Ramos (cell line): ENCODE data around the gene SNRK.

Source experiments
- in situ Hi-C: fragments of 300-500 bp; cut with MboI; formaldehyde crosslinking; loops from one replicate; pipeline ENCODE4 v1.14.3; 2022; ENCODE audit warnings: low sequenced_read_pairs; ENCODE audit not compliant: unreplicated experiment

SNRK gene

GRCh38 chr3:43266995-43267394 lies 19.3 kb upstream of the SNRK start:
- in situ Hi-C loops: no loop called here

GRCh38 chr3:43268636-43269035 lies 17.7 kb upstream of the SNRK start:
- in situ Hi-C loops: no loop called here

DNA sequence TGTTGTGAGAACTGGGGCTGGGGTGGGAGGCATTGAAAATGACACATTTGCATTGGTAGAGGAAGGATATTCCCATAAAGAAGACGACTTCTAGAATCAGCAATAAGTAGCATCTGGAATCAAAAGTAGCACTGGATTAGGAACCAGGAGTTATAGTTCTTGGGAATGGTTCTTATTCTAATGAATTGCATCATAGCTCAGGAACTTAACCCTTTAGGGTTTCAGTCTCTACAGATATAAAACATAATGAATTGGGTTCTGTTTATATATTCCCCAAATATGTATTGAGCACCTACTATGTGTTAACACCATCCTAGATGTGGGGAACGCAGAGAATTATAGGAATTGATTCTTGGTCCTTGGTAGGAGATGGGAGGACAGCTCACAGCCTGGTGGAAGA lies 16.3 kb upstream of the SNRK start:
- in situ Hi-C loops: no loop called here

DNA sequence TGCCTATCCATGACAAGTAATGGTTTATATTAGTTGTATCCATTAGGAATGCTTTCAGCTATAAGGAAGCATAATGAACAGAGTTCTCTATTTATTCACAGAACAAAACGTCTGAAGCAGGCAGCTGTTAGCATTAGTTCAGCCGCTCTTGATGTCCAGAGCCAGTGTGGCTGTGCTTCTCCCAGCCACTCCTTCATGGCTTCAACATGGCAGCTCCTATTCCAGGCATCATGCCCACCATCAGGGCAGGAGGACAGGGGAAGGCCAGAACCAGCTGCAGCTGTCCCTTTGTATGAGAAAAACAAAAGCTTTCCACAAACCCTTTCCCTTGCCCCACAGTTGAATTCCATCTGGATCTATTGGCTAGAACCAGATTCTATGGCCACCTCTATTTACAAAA lies 12.9 kb upstream of the SNRK start:
- in situ Hi-C loops: no loop called here

GRCh38 chr3:43279082-43279481 lies 7.3 kb upstream of the SNRK start:
- in situ Hi-C loops: no loop called here

- in situ Hi-C loops: no loop called here
Measured at GRCh38 chr3:43279532-43279931, 6.8 kb upstream of the SNRK start.

- in situ Hi-C loops: no loop called here
Measured at GRCh38 chr3:43281020-43281419, 5.3 kb upstream of the SNRK start.

DNA sequence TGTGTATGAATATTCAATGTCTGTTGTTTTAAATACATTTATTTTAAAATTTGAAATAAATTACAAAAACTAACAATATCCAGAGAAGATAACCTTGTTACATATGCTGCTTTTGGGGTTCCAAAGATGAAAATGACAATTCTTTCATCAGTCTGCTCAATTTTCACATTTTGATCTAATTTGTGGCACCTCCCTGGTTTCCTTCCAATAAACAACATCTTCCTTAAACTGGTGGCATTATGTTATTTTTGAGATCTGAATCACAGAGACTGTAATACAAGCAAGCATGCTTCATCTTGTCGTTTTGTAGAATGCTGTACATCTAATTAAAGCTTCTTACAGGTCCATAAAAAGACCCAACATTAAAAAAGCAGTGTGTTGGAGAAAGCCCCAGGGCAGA lies 2.2 kb upstream of the SNRK start:
- in situ Hi-C loops: no loop called here

- in situ Hi-C loops: no loop called here
Measured at GRCh38 chr3:43285644-43286043, 696 bp upstream of the SNRK start.

GRCh38 chr3:43286841-43287499 lies 630 bp downstream of the SNRK start:
- in situ Hi-C loops: no loop called here

- in situ Hi-C loops: no loop called here
Measured at GRCh38 chr3:43287500-43287873, 1.1 kb downstream of the SNRK start.

GRCh38 chr3:43288366-43288765 lies 2.0 kb downstream of the SNRK start:
- in situ Hi-C loops: no loop called here

- in situ Hi-C loops: no loop called here
Measured at GRCh38 chr3:43288850-43289249, 2.5 kb downstream of the SNRK start.

DNA sequence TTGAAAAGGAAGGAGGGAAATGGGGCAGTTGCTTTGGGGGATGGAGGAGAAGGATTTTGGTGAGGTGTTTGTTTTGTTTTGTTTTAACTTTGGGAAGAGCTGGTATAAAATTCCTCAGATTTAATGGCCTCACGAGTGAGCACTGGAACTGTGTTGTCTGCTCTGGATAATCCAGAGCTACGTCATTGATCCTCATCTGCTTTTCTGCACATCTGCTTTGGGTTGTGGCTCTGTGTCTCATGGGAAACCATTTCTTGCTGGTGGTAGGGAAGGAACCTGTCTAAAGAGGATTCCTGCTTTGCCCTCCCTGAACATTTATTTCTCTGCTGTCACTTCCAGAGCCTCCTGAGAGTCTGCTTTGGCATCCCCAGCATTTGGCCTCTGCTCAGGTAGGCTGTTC lies 3.1 kb downstream of the SNRK start:
- in situ Hi-C loops: no loop called here

GRCh38 chr3:43289841-43290470 lies 3.6 kb downstream of the SNRK start:
- in situ Hi-C loops: no loop called here

GRCh38 chr3:43290956-43291355 lies 4.6 kb downstream of the SNRK start:
- in situ Hi-C loops: no loop called here

DNA sequence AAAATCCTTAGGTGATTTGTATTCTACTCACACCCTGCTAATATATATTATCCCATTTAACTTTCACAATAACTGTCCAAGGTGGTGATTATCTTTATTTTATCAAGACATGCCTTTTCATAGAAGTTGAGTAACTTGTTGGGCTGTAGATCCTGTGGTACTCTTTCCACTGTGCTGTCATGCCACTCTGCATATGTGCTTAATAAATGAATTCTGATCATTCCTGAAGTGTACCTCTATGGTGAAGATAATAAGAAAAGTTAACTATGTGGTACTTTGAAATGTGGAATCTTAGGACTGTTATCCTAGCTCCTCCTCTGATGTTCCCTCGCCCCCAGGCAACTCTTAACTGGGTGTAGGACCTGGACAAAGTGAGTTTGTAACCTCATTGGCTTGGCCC lies 5.2 kb downstream of the SNRK start:
- in situ Hi-C loops: no loop called here

DNA sequence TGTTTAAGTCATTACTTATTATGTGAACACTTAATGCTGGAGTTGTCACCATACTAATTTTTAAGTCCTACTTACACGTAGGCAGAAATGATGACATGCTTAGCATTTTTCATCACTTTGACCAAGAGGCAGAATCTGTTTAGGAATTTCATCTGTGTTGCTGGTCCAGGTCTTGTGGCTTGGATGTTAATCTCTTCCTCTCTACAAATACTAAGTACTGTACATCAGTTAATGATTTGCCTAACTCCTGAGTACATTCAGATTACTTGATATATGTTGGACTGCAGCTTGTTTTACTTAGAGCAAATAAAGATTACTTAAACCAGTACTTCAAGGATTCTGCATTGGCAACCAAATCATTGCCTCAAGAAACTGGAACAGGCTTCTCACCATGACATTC lies 8.6 kb downstream of the SNRK start:
- in situ Hi-C loops: no loop called here

- in situ Hi-C loops: no loop called here
Measured at GRCh38 chr3:43296565-43296964, 10.2 kb downstream of the SNRK start.

DNA sequence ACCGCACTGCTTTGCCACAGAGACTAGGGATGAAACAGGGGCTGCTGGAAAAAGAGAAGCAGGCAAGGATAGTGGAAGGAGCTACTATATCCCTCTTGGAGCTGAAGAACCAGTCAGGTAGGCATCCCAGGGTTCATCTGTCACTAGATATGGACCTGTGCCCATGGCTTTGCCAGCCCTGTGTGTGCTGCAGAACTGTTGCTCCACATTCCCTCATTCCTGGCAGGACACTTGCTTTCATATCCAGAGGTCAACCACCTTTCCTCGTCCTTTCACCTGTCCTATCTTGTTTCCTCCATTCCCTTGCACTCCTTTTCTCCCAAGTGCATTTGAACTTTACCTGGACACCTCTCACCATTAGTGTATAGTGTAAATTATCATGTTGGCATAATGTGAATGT lies 12.0 kb downstream of the SNRK start:
- in situ Hi-C loops: no loop called here

DNA sequence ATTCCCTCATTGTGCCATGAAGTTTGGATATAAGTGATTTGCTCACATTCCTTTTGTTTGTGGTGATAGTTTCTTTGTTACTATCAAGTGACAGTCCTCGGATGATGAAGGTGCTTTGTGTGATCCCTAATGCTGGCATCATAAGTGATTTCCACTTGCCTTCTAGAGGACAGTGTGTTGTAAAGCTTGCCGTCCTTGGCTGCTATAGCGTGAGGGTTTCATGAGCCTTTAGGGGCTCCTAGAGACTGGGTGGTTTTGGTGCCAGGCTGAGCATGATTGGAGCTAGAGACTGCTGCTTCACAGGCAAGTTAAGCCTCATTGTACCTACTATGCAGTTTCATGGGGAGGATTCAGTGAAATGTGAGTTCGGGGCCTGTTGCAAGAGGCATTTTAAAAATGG lies 12.4 kb downstream of the SNRK start:
- in situ Hi-C loops: no loop called here

DNA sequence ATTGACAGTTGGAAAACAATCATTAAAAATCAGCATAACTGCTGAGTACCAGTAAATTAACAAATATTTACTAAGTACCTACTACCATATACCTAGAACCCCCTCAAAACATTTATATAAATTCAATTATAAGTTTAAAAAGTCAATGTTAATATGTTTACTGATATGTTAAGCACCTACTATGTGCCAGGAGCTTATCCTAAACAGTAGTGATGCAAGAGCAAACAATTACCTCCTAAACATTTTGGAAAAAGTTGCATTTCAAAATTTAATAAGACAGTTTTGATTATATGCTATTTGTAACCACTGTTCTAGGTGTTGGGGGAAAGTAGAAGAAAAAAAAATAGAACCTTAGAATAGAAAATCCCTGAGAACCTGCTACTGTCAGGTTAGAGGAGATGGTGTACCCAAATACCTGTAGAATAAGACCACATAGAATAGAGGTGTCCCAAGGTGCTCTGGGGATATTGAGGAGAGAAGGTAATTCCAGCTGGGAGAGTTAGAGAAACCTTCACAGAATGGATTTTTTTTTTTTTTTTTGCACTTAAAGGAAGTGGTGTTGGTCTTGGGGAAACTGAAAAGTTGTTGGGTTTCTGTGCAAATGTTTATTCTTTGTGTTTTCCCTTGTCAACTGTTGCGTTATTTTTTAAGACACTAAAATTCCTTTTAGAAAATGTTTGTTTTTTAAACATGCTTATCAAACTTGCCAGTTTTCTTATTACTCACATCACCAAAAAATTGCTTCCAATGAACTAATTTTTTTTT lies 16.0 kb downstream of the SNRK start:
- in situ Hi-C loops: no loop called here
